ENCODE measurements around the gene MCUR1.
"Not testable (repeated sequence)": the region's sequence is repeated elsewhere in the genome, so short reads cannot be mapped to it uniquely, and the experiment has no call there.

MCUR1 gene, protein sequence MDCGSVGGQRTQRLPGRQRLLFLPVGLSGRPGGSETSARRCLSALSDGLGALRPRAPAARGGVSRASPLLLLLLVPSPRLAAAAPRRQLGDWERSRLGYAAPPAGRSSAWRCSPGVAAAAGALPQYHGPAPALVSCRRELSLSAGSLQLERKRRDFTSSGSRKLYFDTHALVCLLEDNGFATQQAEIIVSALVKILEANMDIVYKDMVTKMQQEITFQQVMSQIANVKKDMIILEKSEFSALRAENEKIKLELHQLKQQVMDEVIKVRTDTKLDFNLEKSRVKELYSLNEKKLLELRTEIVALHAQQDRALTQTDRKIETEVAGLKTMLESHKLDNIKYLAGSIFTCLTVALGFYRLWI

DNA sequence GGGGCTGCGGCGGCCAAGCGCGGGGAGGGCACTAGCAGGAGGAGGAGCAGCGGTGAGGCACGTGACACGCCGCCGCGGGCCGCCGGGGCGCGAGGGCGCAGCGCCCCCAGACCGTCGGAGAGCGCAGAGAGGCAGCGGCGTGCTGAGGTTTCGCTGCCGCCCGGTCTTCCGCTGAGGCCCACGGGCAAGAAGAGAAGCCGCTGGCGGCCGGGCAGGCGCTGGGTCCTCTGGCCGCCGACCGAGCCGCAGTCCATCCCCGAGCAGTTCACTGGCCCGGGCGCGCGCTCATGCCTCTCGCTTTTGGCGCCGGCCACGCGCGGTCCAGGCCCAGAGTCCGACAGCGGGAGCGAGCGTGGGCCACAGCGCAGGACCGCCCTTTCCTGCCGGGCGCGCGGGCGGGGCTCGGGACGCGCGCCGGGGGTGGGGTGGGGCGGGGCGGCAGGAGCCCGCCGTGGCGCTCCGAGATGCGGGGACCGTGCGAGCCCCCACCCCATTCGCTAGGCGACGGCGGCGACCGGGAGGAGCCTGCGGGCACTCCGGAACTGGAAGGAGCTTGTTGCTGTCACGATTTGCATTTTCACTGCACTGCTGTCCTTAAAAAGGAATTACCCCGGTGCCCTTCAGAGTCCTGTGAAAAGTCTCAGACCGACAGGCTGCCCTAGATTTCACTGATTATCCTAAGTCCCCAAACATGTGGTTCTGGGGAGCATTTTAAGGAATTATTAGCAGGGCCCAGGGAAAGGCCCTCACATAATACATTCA, at the start of gene MCUR1:
TSS of gene MCUR1 (minus strand) at position 382 of the 762 bp plus-strand sequence. CDS start at position 254, 128 bp downstream.
- no peaks in the 10 kb centered on the region for H3K9me3 Mint-ChIP-seq

DNA sequence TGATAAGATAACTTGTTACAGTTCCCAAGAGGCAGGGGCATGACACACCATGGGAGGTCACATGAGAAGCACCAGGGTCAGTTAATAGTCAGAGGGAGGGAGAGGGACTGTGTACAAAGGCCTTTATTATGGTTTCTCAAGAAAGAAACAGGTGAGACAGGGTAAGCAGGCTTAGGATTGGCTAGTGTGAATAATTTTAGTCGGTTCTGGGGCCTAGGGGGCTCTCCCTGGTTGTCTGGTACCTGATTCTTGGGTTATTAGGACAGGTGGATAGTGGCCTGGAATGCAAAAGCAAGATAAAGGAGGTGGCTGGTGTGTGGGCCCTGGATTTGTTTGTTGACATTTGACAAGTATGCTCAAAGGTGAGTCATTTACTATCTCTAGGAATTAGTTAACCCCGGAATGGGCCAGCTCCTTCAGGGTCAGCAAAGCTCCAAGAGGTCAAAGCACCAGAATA, 49.4 kb upstream of the MCUR1 start:
- no peak for ATAC-seq (replicated peaks; ENCODE audit: extremely low read depth, poor library complexity, severe bottlenecking)
- Mint-ChIP-seq H3K36me3 (ENCODE audit: insufficient read depth) (no peaks in the 10 kb centered on the region), H3K4me3 (no peak overlapping the region), H3K27ac (ENCODE audit: low read depth) (no peak overlapping the region), H3K9me3 (no peaks in the 10 kb centered on the region), H3K4me1 (no peaks in the 10 kb centered on the region), H3K27me3 (peaks cover 66% of the 10 kb centered on the region)
- DNase-seq (ENCODE audit: low spot score in 2 of 2), result no peak

More for the DNA sequence above, at the start of gene MCUR1:
- Mint-ChIP-seq H3K36me3 (ENCODE audit: insufficient read depth) (peaks cover 6% of the 10 kb centered on the region), H3K4me3 (peak within 1 kb of the TSS; percentile 81), H3K27me3 (no peaks in the 10 kb centered on the region), H3K4me1 (peaks cover 30% of the 10 kb centered on the region), H3K27ac (ENCODE audit: low read depth) (peak within 1 kb of the TSS; percentile 73)
- DNase-seq (ENCODE audit: low spot score in 2 of 2) (peak; percentile 59 to 63), ATAC-seq (replicated peaks; ENCODE audit: extremely low read depth, poor library complexity, severe bottlenecking) (peak; percentile 89)

DNA sequence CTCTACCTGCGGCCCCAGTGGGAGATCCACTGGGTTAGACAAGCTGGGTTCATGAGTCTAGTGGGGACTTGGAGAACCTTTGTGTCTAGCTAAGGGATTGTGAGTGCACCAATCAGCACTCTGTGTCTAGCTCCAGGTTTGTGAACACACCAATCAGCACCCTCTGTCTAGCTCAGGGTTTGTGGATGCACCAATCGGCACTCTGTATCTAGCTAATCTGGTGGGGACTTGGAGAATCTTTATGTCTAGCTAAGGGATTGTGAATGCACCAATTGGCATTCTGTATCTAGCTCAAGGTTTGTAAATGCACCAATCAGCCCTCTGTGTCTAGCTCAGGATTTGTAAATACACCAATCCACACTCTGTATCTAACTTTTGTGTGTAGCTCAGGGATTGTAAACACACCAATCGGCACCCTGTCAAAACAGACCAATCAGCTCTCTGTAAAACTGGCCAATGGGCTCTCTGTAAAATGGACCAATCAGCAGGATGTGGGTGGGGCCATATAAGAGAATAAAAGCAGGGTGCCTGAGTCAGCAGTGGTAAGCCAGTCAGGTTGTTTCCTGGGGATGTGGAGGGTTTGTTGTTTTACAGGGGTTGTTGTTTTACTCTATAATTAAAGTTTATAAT, 46.3 kb upstream of the MCUR1 start:
- ATAC-seq (replicated peaks; ENCODE audit: extremely low read depth, poor library complexity, severe bottlenecking); H3K4me1 Mint-ChIP-seq; DNase-seq (ENCODE audit: low spot score in 2 of 2); H3K36me3 Mint-ChIP-seq (ENCODE audit: insufficient read depth); H3K27ac Mint-ChIP-seq (ENCODE audit: low read depth); H3K9me3 Mint-ChIP-seq; H3K4me3 Mint-ChIP-seq: not testable (repeated sequence)
- H3K27me3 Mint-ChIP-seq, result peaks cover 65% of the 10 kb centered on the region

DNA sequence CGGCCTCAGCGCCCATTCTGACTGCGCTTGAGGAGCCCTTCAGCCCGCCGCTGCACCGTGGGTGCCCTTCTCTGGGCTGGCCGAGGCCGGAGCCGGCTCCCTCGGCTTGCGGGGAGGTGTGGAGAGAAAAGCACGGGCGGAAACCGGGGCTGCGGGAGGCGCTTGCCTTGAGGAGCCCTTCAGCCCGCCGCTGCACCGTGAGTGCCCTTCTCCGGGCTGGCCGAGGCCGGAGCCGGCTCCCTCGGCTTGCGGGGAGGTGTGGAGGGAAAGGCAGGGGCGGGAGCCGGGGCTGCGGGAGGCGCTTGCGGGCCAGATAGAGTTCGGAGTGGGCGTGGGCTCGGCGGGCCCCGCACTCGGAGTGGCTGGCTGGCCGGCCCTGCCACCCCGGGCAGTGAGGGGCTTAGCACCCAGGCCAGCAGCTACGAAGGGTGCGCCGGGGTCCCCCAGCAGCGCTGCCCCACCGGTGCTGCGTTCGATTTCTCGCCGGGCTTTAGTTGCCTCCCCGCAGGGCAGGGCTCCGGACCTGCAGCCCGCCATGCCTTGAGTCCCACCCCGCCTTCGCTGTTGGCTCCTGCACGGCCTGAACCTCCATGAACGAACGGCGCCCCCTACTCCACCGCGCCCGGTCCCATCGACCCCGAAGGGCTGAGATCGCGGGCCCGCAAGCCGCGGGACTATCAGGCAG, 45.7 kb upstream of the MCUR1 start:
- Mint-ChIP-seq H3K4me3 (no peak overlapping the region), H3K4me1 (no peaks in the 10 kb centered on the region), H3K36me3 (ENCODE audit: insufficient read depth) (no peaks in the 10 kb centered on the region), H3K27ac (ENCODE audit: low read depth) (no peak overlapping the region), H3K27me3 (peaks cover 66% of the 10 kb centered on the region), H3K9me3 (no peaks in the 10 kb centered on the region)
- DNase-seq (ENCODE audit: low spot score in 2 of 2), result no peak
- no peak for ATAC-seq (replicated peaks; ENCODE audit: extremely low read depth, poor library complexity, severe bottlenecking)

DNA sequence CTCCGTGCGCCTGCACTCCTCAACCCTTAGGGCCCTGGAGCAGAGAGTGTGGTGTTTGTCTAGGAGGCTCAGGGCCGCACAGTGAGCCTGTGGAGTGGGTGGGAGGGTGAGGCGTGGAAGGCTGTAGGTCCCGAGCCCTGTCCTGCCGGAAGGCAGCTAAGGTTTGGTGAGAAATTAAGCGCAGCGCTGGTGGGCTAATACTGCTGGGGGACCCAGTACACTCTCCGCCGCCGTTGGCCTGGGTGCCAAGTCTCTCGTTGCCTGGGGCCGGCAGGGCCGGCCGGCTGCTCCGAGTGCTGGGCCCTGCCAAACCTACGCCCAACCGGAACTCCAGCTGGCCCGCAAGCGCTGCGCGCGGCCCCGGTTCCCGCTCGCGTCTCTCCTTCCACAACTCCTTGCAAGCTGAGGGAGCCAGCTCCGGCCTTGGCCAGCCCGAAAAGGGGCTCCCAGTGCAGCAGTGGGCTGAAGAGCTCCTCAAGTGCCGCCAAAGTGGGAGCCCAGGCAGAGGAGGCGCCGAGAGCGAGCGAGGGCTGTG, 40.4 kb upstream of the MCUR1 start:
- Mint-ChIP-seq H3K27me3 (peaks cover 52% of the 10 kb centered on the region), H3K27ac (ENCODE audit: low read depth) (no peak overlapping the region), H3K9me3 (no peaks in the 10 kb centered on the region), H3K4me1 (no peaks in the 10 kb centered on the region), H3K4me3 (no peak overlapping the region), H3K36me3 (ENCODE audit: insufficient read depth) (no peaks in the 10 kb centered on the region)
- DNase-seq (ENCODE audit: low spot score in 2 of 2) (no peak), ATAC-seq (replicated peaks; ENCODE audit: extremely low read depth, poor library complexity, severe bottlenecking) (no peak)

DNA sequence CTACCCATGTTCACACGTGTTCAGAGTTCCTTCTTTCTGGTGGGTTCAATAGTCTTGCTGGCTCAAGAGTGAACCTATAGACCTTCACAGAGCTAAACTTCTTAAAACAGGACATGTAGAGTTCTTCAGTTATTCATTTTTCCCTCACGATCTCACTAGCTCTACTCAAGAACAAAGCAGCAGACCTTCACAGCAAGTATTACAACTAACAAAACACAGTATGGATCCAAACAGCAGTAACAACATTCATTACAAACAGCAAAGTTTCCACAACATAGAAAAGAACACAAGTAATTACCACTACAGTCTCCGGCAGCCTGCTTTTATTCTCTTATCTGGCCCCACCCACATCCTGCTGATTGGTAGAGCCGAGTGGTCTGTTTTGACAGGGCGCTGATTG, 39.5 kb upstream of the MCUR1 start:
- Mint-ChIP-seq H3K4me1 (no peaks in the 10 kb centered on the region), H3K4me3 (no peak overlapping the region), H3K27ac (ENCODE audit: low read depth) (no peak overlapping the region), H3K36me3 (ENCODE audit: insufficient read depth) (no peaks in the 10 kb centered on the region), H3K27me3 (peaks cover 44% of the 10 kb centered on the region), H3K9me3 (no peaks in the 10 kb centered on the region)
- no peak for DNase-seq (ENCODE audit: low spot score in 2 of 2)
- no peak for ATAC-seq (replicated peaks; ENCODE audit: extremely low read depth, poor library complexity, severe bottlenecking)

DNA sequence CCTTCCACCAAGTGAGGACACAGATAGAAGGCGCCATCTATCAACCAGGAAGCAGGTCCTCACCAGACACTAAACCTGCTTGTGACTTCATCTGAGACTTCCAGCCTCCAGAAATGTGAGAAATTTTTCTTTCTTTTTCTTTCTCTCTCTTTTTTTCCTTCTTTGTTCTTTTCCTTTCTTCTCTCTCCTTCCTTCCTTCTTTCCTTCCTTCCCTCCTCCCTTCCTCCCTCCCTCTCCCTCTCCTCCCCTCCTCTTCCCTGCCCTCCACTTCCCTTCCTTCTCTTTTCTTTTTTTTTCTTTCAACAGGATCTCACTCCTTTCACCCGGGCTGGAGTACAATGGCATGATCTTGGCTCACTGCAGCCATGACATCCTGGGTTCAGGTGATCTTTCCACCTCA, 37.4 kb upstream of the MCUR1 start:
- no peak for ATAC-seq (replicated peaks; ENCODE audit: extremely low read depth, poor library complexity, severe bottlenecking)
- no peaks in the 10 kb centered on the region for H3K9me3 Mint-ChIP-seq
- H3K4me3 Mint-ChIP-seq, result no peak overlapping the region
- no peaks in the 10 kb centered on the region for H3K4me1 Mint-ChIP-seq
- no peak for DNase-seq (ENCODE audit: low spot score in 2 of 2)
- no peak overlapping the region for H3K27ac Mint-ChIP-seq (ENCODE audit: low read depth)
- peaks cover 39% of the 10 kb centered on the region for H3K27me3 Mint-ChIP-seq
- no peaks in the 10 kb centered on the region for H3K36me3 Mint-ChIP-seq (ENCODE audit: insufficient read depth)

DNA sequence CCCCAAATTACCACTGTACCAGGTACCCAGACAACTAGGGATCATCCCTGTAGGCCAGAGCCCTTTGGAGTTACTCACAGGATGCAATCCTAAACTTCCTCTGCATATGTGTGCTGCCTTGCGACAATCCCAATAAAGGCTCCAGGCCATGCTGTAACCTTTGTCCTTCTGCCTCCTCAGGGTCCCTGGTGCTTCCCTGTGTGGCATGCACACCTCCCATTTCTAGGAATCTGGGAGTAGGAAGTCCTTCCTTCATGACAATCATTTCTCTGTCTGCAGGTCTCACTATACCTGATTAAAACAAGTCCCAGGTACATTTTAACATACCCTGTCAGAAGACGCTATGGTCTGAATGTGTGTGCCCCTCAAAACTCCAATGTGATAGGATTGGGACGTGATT, 37.0 kb upstream of the MCUR1 start:
- H3K4me1 Mint-ChIP-seq, result no peaks in the 10 kb centered on the region
- no peak overlapping the region for H3K4me3 Mint-ChIP-seq
- no peaks in the 10 kb centered on the region for H3K9me3 Mint-ChIP-seq
- ATAC-seq (replicated peaks; ENCODE audit: extremely low read depth, poor library complexity, severe bottlenecking) (no peak), DNase-seq (ENCODE audit: low spot score in 2 of 2) (no peak)
- no peaks in the 10 kb centered on the region for H3K36me3 Mint-ChIP-seq (ENCODE audit: insufficient read depth)
- H3K27ac Mint-ChIP-seq (ENCODE audit: low read depth), result no peak overlapping the region
- H3K27me3 Mint-ChIP-seq, result peaks cover 39% of the 10 kb centered on the region

DNA sequence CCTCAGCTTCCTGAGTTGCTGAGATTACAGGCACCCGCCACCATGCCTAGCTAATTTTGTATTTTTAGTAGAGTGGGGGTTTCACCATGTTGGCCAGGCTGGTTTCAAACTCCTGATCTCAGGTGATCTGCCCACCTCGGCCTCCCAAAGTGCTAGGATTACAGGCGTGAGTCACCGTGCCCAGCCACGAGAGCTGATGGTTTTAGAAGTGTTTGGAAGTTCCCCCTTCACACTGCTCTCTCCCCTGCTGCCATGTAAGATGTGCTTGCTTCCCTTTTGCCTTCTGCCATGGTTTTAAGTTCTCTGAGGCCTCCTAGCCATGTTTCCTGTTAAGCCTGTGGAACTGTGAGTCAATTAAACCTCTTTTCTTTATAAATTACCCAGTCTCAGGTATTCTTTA, 36.3 kb upstream of the MCUR1 start:
- DNase-seq (ENCODE audit: low spot score in 2 of 2); H3K36me3 Mint-ChIP-seq (ENCODE audit: insufficient read depth); ATAC-seq (replicated peaks; ENCODE audit: extremely low read depth, poor library complexity, severe bottlenecking); H3K4me1 Mint-ChIP-seq; H3K4me3 Mint-ChIP-seq; H3K27ac Mint-ChIP-seq (ENCODE audit: low read depth); H3K9me3 Mint-ChIP-seq: not testable (repeated sequence)
- peaks cover 38% of the 10 kb centered on the region for H3K27me3 Mint-ChIP-seq

DNA sequence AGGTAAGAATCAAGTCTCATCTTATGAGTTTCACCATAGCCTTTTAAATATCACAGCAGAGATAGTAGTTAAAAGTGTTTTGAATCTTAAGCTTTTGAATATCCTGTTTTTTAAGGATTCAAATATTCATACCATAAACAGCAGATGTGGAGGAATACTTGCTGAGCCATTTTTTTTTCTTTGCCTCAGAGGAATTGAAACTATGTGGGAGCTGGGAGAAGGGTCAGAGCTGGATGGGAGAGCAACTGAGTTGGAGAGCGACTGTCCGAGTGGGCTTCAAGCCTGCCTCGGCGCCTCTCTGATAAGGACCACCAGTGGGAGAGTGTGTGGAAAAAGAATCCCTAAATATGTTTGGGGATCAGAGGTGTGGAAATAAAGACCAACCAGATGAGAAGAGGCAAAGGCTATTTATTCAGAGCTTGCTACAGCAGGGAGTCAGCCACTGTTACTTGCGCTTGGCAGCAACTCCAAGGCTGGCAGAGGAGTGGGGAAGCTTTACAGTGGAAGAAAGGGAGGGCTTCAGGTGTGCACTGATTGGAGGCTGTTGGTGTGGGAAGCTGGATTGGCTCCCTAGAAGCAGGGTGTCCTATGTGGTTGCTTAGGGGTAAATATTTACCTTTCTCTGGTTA, 34.3 kb upstream of the MCUR1 start:
- no peaks in the 10 kb centered on the region for H3K36me3 Mint-ChIP-seq (ENCODE audit: insufficient read depth)
- no peaks in the 10 kb centered on the region for H3K4me1 Mint-ChIP-seq
- ATAC-seq (replicated peaks; ENCODE audit: extremely low read depth, poor library complexity, severe bottlenecking), result no peak
- no peak overlapping the region for H3K27ac Mint-ChIP-seq (ENCODE audit: low read depth)
- no peaks in the 10 kb centered on the region for H3K9me3 Mint-ChIP-seq
- peaks cover 28% of the 10 kb centered on the region for H3K27me3 Mint-ChIP-seq
- DNase-seq (ENCODE audit: low spot score in 2 of 2), result no peak
- H3K4me3 Mint-ChIP-seq, result no peak overlapping the region

DNA sequence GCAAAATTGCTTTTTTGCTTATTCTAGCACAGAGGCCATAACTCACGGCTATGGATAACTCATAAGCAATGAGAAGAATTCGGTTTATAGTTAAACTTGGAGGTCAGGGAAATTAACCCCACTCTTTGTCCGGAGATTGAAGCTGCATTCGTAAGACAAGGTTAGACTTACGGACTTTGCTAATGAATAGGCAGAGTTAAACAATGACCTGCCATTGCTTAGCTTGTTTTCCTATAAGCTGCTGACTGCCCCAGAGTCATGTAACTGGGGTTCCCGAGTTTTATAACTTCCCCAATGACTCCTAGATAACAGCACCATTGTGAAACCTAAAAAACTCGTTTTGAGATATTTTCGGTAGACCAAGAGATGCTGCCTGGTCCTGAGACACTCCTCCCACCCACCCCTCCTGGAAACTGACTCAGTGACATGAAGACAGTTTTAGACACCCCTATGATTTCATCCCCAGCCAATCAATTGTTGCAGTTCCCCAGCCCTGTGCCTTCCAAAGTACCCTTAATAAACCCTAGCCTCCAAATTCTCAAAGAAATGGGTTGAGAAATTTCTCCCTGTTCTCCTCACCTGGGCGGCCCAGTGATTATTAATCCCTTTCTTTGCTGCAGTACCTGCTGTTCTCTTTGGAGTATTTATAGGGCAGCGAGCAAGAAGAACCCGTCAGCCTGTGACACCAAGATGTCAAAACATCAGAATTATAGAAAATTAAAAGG, 33.1 kb upstream of the MCUR1 start:
- ATAC-seq (replicated peaks; ENCODE audit: extremely low read depth, poor library complexity, severe bottlenecking), result no peak
- Mint-ChIP-seq H3K4me1 (no peaks in the 10 kb centered on the region), H3K36me3 (ENCODE audit: insufficient read depth) (no peaks in the 10 kb centered on the region), H3K9me3 (no peaks in the 10 kb centered on the region), H3K27ac (ENCODE audit: low read depth) (no peak overlapping the region), H3K27me3 (peaks cover 17% of the 10 kb centered on the region), H3K4me3 (no peak overlapping the region)
- DNase-seq (ENCODE audit: low spot score in 2 of 2), result no peak
